ENCODE measurements around the gene ARL15.

Gene ARL15

GRCh38 chr5:54220230-54221040 lies 89.9 kb downstream of the ARL15 start:
- Histone ChIP-seq H3K4me2 (ENCODE audit: insufficient read depth, low read length) (no peak overlapping the region), H3K27ac (ENCODE audit: low read length) (no peak overlapping the region), H3K9me3 (ENCODE audit: insufficient read depth, low read length, severe bottlenecking) (no peaks in the 10 kb centered on the region), H3K36me3 (ENCODE audit: insufficient read depth, low read length) (no peaks in the 10 kb centered on the region), H3K4me3 (ENCODE audit: low read depth in 1 of 2, low read length in 2 of 2) (no peak overlapping the region), H3K4me1 (ENCODE audit: insufficient read depth, low read length) (no peaks in the 10 kb centered on the region), H4K20me1 (ENCODE audit: insufficient read depth, low read length) (peaks cover 6% of the 10 kb centered on the region; the same call in 1 of the 2 replicates), H3K79me2 (ENCODE audit: insufficient read depth, low read length) (no peaks in the 10 kb centered on the region; the same call in 1 of the 2 replicates), H2AFZ (ENCODE audit: low read depth, low read length) (no peak overlapping the region), H3K27me3 (ENCODE audit: insufficient read depth, low read length, poor library complexity) (no peaks in the 10 kb centered on the region), H3K9ac (ENCODE audit: low read depth, low read length) (no peak overlapping the region)
- DNase-seq (no peak), ATAC-seq (ENCODE audit: insufficient read depth, low read depth) (no peak)
- TF ChIP-seq CTCF (IDR thresholded peaks at IDR 0.05; ENCODE audit: borderline replicate concordance, extremely low read depth, low read length, poor library complexity, severe bottlenecking): no peak
- TF ChIP-seq EZH2 (IDR thresholded peaks at IDR 0.05; ENCODE audit: borderline replicate concordance, low read depth, low read length, severe bottlenecking): no peak

DNA sequence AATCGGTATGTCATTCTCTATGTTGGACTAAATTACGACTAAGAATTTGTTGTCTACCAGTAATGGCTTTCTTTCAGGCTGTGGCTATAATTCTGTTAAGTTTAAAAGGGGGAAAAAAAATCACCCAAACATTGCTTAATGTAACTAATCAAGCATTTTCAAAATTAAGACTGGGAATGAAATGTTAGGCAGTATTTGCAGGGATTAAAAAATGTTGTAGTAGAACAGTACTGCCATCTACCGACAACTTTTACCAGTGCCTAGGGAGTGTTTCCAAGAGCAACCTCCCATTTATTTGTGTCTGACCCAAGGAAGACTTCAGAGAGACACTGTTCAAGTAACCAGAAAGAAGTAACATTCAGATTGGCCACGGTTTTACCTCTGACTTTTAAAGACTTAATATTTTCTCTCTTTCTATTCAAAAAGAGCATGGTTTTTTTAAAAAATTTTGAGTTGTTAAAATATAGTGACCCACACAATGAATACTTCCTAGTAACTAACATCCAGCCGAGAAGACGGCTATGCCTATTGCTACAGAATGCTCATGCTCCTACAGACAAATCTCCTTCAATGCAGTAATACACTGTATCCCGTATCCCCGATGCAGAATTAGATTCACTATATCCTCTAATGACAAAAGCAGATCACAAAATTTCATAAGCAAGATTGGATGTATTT lies 92.4 kb downstream of the ARL15 start:
- TF ChIP-seq EZH2 (IDR thresholded peaks at IDR 0.05; ENCODE audit: borderline replicate concordance, low read depth, low read length, severe bottlenecking) (no peak), CTCF (IDR thresholded peaks at IDR 0.05; ENCODE audit: borderline replicate concordance, extremely low read depth, low read length, poor library complexity, severe bottlenecking) (peak; percentile 85)
- no peak overlapping the region for H2AFZ ChIP-seq (ENCODE audit: low read depth, low read length)
- no peak overlapping the region for H3K27ac ChIP-seq (ENCODE audit: low read length)
- no peak overlapping the region for H3K4me3 ChIP-seq (ENCODE audit: low read depth in 1 of 2, low read length in 2 of 2)
- no peaks in the 10 kb centered on the region for H3K9me3 ChIP-seq (ENCODE audit: insufficient read depth, low read length, severe bottlenecking)
- no peaks in the 10 kb centered on the region for H3K27me3 ChIP-seq (ENCODE audit: insufficient read depth, low read length, poor library complexity)
- ATAC-seq (ENCODE audit: insufficient read depth, low read depth): peak; percentile 84
- peak; percentile 32 for DNase-seq
- H3K36me3 ChIP-seq (ENCODE audit: insufficient read depth, low read length): no peaks in the 10 kb centered on the region
- H3K79me2 ChIP-seq (ENCODE audit: insufficient read depth, low read length): no peaks in the 10 kb centered on the region
- H3K4me1 ChIP-seq (ENCODE audit: insufficient read depth, low read length): no peaks in the 10 kb centered on the region
- peaks cover 3% of the 10 kb centered on the region; the same call in 1 of the 2 replicates for H4K20me1 ChIP-seq (ENCODE audit: insufficient read depth, low read length)
- H3K4me2 ChIP-seq (ENCODE audit: insufficient read depth, low read length): no peak overlapping the region
- no peak overlapping the region for H3K9ac ChIP-seq (ENCODE audit: low read depth, low read length)

GRCh38 chr5:54215233-54215736 lies 95.1 kb downstream of the ARL15 start:
- H3K9ac ChIP-seq (ENCODE audit: low read depth, low read length): no peak overlapping the region

More at GRCh38 chr5:54215233-54215736, 95.1 kb downstream of the ARL15 start:
- TF ChIP-seq EZH2 (IDR thresholded peaks at IDR 0.05; ENCODE audit: borderline replicate concordance, low read depth, low read length, severe bottlenecking): no peak
- no peak for TF ChIP-seq CTCF (IDR thresholded peaks at IDR 0.05; ENCODE audit: borderline replicate concordance, extremely low read depth, low read length, poor library complexity, severe bottlenecking)
- H3K27me3 ChIP-seq (ENCODE audit: insufficient read depth, low read length, poor library complexity): no peaks in the 10 kb centered on the region
- ATAC-seq (ENCODE audit: insufficient read depth, low read depth) (no peak), DNase-seq (no peak)
- no peaks in the 10 kb centered on the region for H3K36me3 ChIP-seq (ENCODE audit: insufficient read depth, low read length)
- no peaks in the 10 kb centered on the region for H3K4me1 ChIP-seq (ENCODE audit: insufficient read depth, low read length)
- 0 out of 2 replicates have a peak, but pooled peaks cover 4% of the 10 kb centered on the region for H4K20me1 ChIP-seq (ENCODE audit: insufficient read depth, low read length)
- no peak overlapping the region for H2AFZ ChIP-seq (ENCODE audit: low read depth, low read length)
- H3K4me3 ChIP-seq (ENCODE audit: low read depth in 1 of 2, low read length in 2 of 2): no peak overlapping the region
- no peak overlapping the region for H3K27ac ChIP-seq (ENCODE audit: low read length)
- no peaks in the 10 kb centered on the region for H3K79me2 ChIP-seq (ENCODE audit: insufficient read depth, low read length)
- H3K4me2 ChIP-seq (ENCODE audit: insufficient read depth, low read length): no peak overlapping the region
- no peaks in the 10 kb centered on the region for H3K9me3 ChIP-seq (ENCODE audit: insufficient read depth, low read length, severe bottlenecking)
